Mammary epithelial cell (primary cell): ENCODE measurements around the gene RND1.

Experiments used
- CTCF ChIP-seq, 2 donors: IDR thresholded peaks in 1 of 2; conservative IDR thresholded peaks in 1 of 2; 2 replicates each; pipeline ENCODE4 v1.5.1; 2011 to 2012; ENCODE audit warnings: inconsistent platforms in 2 of 2, low read length in 2 of 2, mild to moderate bottlenecking in 2 of 2, control low read depth in 1 of 2, low read depth in 1 of 2; ENCODE audit not compliant: insufficient read depth in 1 of 2; ENCODE audit errors: extremely low read depth in 1 of 2
- EZH2 ChIP-seq: IDR thresholded peaks from 2 replicates; pipeline ENCODE4 v1.6.1; 2012; ENCODE audit warnings: low read length, inconsistent platforms, borderline replicate concordance

GRCh38 chr12:48868451-48868850 is 2.8 kb upstream of the RND1 start:
- TF ChIP-seq CTCF (conservative IDR thresholded peaks at IDR 0.05 in 1 of 2, IDR thresholded peaks at IDR 0.05 in 1 of 2; ENCODE audit: extremely low read depth in 1 of 2, insufficient read depth in 1 of 2, low read depth in 1 of 2, low read length in 2 of 2): no peak
- no peak for TF ChIP-seq EZH2
